OCI-LY7 (cell line): ENCODE results near the gene DMD.

Experiments
- EZH2phosphoT487 ChIP-seq: fragments of 200-600 bp; sonication (generic); IDR thresholded peaks from 2 replicates; pipeline ENCODE4 v1.6.1; 2018; ENCODE audit warnings: low read depth, borderline replicate concordance, mild to moderate bottlenecking, mixed run types, antibody characterized with exemption, low read length, moderate library complexity, mixed read lengths
- TF ChIP-seq, protein P1 (sequence below): fragments of 200-600 bp; sonication (generic); conservative IDR thresholded peaks from 2 replicates; pipeline ENCODE4 v1.5.1; 2014; ENCODE audit warnings: mild to moderate bottlenecking, antibody characterized with exemption, low read length, moderate library complexity, mixed read lengths

DNA sequence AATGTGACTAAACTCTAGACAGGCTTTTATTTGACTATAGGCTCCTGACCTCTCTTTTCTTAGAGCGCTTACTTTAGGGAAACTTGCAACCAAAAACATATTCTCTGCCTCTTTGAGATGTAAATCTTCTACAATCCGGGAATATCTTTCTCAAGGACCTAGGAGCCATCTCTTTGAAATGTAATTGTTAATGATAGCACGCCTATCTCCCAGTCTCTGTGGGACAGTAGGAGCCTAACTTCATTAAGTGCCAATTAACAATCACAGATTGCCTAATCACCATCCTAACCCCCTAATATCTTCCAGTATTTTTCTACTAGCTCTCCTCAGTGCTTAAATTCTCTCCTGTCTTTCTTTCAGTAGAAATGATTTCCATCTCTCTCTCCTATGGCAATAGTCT, 628.6 kb downstream of the DMD start:
- TF ChIP-seq, protein P1, sequence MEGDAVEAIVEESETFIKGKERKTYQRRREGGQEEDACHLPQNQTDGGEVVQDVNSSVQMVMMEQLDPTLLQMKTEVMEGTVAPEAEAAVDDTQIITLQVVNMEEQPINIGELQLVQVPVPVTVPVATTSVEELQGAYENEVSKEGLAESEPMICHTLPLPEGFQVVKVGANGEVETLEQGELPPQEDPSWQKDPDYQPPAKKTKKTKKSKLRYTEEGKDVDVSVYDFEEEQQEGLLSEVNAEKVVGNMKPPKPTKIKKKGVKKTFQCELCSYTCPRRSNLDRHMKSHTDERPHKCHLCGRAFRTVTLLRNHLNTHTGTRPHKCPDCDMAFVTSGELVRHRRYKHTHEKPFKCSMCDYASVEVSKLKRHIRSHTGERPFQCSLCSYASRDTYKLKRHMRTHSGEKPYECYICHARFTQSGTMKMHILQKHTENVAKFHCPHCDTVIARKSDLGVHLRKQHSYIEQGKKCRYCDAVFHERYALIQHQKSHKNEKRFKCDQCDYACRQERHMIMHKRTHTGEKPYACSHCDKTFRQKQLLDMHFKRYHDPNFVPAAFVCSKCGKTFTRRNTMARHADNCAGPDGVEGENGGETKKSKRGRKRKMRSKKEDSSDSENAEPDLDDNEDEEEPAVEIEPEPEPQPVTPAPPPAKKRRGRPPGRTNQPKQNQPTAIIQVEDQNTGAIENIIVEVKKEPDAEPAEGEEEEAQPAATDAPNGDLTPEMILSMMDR, result no peak
- TF ChIP-seq EZH2phosphoT487, result no peak
